Endothelial cell of umbilical vein (primary cell): ENCODE measurements around the gene PIM3. TPM values are rescaled to one million over a fixed set of nuclear protein-coding genes. Genes with fewer than 3 reads are reported as not detected.

ENCODE experiments used
- BruUV-seq: library from RNA; stranded (reverse); fragments of 400-500 nt; replicated peaks from 2 replicates; lab custom pipeline; 2021; lab: Mats Ljungman, UMichigan
- CTCF ChIA-PET: fragments of 300-600, 350-600 bp; sonication (Branson Sonifier 250); formaldehyde crosslinking; loops from one replicate; lab custom pipeline; 2021; ENCODE audit warnings: antibody characterized with exemption, inconsistent platforms; lab: Charles Lee
- POLR2A ChIA-PET: fragments of 300-600, 350-600 bp; sonication (Branson Sonifier 250); formaldehyde crosslinking; loops from one replicate; lab custom pipeline; 2021; ENCODE audit warnings: antibody characterized with exemption, inconsistent platforms; lab: Charles Lee
- DNase-seq: peaks from one replicate; pipeline ENCODE4 v3.0.0-alpha.2; 2011; ENCODE audit warnings: low read depth, low spot score
- FAIRE-seq: peaks from 2 replicates; lab custom pipeline; 2011; peaks lifted over from hg19 to GRCh38; lab: Jason Lieb, UNC
- H2AFZ ChIP-seq: 2 replicates; pipeline ENCODE4 v1.6.0; 2012; ENCODE audit warnings: low read depth, low read length, control low read depth, inconsistent platforms
- H3K27ac ChIP-seq: 2 replicates; pipeline ENCODE4 v1.5.1; 2011; ENCODE audit warnings: low read depth, mild to moderate bottlenecking, control low read depth, low read length, moderate library complexity; ENCODE audit not compliant: insufficient read depth
- H3K27me3 ChIP-seq, 2 experiments: 2 replicates each; pipeline versions ENCODE4 v1.6.0 to v1.6.1; 2011; ENCODE audit warnings: low read length in 2 of 2, mixed read lengths in 1 of 2; ENCODE audit not compliant: control insufficient read depth in 2 of 2, insufficient read depth in 2 of 2
- H3K36me3 ChIP-seq, 2 experiments: 2 replicates in 1 of 2; 3 replicates in 1 of 2; pipeline ENCODE4 v1.5.1; 2011; ENCODE audit warnings: low read length in 2 of 2, mild to moderate bottlenecking in 1 of 2, moderate library complexity in 1 of 2; ENCODE audit not compliant: control insufficient read depth in 2 of 2, insufficient read depth in 2 of 2; ENCODE audit errors: extremely low read depth in 1 of 2
- H3K4me1 ChIP-seq: 3 replicates; pipeline ENCODE4 v1.5.1; 2011; ENCODE audit warnings: mild to moderate bottlenecking, low read length; ENCODE audit not compliant: control insufficient read depth, insufficient read depth; ENCODE audit errors: extremely low read depth
- H3K4me2 ChIP-seq: 2 replicates; pipeline ENCODE4 v1.6.1; 2011; ENCODE audit warnings: low read length, control low read depth, mixed read lengths; ENCODE audit not compliant: insufficient read depth
- H3K4me3 ChIP-seq, 3 experiments: fragments of 200-600 bp in 1 of 3; sonication (generic), shearing (Covaris generic) in 1 of 3; replicated peaks in 1 of 3; 2 replicates each; pipeline ENCODE4 v1.5.1; 2011 to 2016; ENCODE audit warnings: control low read depth in 3 of 3, low read length in 3 of 3, mild to moderate bottlenecking in 2 of 3, inconsistent platforms in 1 of 3, low read depth in 1 of 3, moderate library complexity in 1 of 3; ENCODE audit not compliant: insufficient read depth in 1 of 3
- H3K79me2 ChIP-seq: 2 replicates; pipeline ENCODE4 v1.6.0; 2012; ENCODE audit warnings: low read length, inconsistent platforms; ENCODE audit not compliant: control insufficient read depth, insufficient read depth
- H3K9ac ChIP-seq: replicated peaks from 2 replicates; pipeline ENCODE3; 2011; ENCODE audit warnings: low read length, control low read depth; ENCODE audit not compliant: insufficient read depth; ENCODE audit errors: extremely low read depth
- H3K9me1 ChIP-seq: replicated peaks from 3 replicates; pipeline ENCODE4 v1.6.0; 2011; ENCODE audit warnings: mild to moderate bottlenecking, low read length; ENCODE audit not compliant: control insufficient read depth, insufficient read depth; ENCODE audit errors: extremely low read depth
- H3K9me3 ChIP-seq: replicated peaks from 2 replicates; pipeline ENCODE4 v1.5.1; 2012; ENCODE audit warnings: low read length, inconsistent platforms; ENCODE audit not compliant: control insufficient read depth, insufficient read depth
- H4K20me1 ChIP-seq: replicated peaks from 2 replicates; pipeline ENCODE3; 2011; ENCODE audit warnings: mild to moderate bottlenecking, low read length; ENCODE audit not compliant: control insufficient read depth, insufficient read depth; ENCODE audit errors: extremely low read depth
- EZH2 ChIP-seq: IDR thresholded peaks from 2 replicates; pipeline ENCODE4 v1.6.1; 2012; ENCODE audit warnings: borderline replicate concordance, low read depth, mild to moderate bottlenecking, moderate library complexity, low read length, inconsistent platforms; ENCODE audit not compliant: severe bottlenecking
- GATA2 ChIP-seq: IDR thresholded peaks from 2 replicates; pipeline ENCODE4 v1.7.0; 2011; ENCODE audit warnings: low read depth, mild to moderate bottlenecking, moderate library complexity, mixed read lengths, low read length; ENCODE audit not compliant: insufficient read length, insufficient read depth
- POLR2A ChIP-seq: IDR thresholded peaks from 2 replicates; pipeline ENCODE4 v1.6.1; 2012; ENCODE audit warnings: low read depth, mild to moderate bottlenecking, control low read depth, low read length
- POLR2AphosphoS5 ChIP-seq: IDR thresholded peaks from 2 replicates; pipeline ENCODE4 v1.6.1; 2012; ENCODE audit warnings: low read depth, mild to moderate bottlenecking, control low read depth, low read length, moderate library complexity; ENCODE audit not compliant: insufficient read depth
- dilution Hi-C: fragments of 300-500 bp; cut with MboI; formaldehyde crosslinking; loops from one replicate; pipeline ENCODE4 v1.15.0; 2019; ENCODE audit warnings: low sequenced_read_pairs; ENCODE audit not compliant: extremely low pct_ligation_motif_present
- intact Hi-C: fragments of 100-400 bp; cut with micrococcal nuclease; formaldehyde crosslinking; loops from one replicate; pipeline ENCODE4 v1.10.0; 2022
- polyA plus RNA-seq, 4 experiments: library from polyadenylated mRNA; depleted of rRNA in 3 of 4; stranded (reverse) in 3 of 4; unstranded in 1 of 4; fragments of >200 nt; gene quantifications; 2 replicates each; pipeline versions ENCODE4 v1.2.1 to v1.2.3, GENCODE V29; 2011 to 2012; ENCODE audit warnings: missing spikeins in 1 of 4
- total RNA-seq: library from RNA; stranded (reverse); gene quantifications from 2 replicates; pipeline ENCODE4 v1.2.3, GENCODE V29; 2021
- TF ChIP-seq, protein P1 (sequence below): IDR thresholded peaks from 2 replicates; pipeline ENCODE4 v1.6.1; 2011; ENCODE audit not compliant: insufficient read depth, insufficient read length

Gene PIM3
- total and polyA plus RNA-seq, 2 donors (not counting 3 experiments of a cell fraction or from before 2014, with no cell fraction given), result 131 to 185 TPM

DNA sequence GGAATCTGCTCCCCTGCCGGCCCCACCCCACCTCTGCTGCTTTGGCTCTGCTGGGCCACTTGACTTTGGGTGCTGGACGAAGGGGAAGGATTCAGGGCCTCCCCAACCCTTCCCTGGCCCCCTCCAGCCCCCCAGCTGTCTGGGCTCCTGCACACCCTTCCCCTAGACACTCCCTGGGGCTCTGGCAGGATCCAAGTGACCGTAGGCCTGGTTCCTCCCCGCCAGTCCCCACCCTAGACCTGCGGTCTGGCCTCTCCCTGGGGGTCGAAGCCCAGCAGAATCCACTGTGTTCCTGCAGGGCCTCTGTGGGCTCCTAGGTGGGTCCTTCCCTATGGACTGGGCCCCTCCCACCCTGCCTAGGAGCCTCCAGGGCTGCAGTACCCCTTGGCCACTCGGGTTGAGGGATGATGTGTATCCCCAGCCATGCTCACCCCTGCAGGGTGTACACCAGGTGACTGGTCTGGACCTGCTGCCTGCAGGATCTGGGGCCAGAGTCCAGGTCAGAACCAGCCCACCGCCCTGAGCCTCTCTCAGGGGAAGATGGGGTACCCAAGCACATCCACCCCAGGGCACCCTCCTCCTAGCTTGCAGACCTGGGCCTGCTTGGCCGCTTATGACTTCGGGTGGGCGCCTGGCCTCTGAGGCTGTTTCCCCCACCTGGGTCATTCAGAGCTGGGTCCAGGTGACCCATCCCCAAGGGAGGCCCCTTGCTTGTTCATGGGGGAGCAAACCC, 5.6 kb downstream of the PIM3 start:
- Histone ChIP-seq H3K4me1 (peaks cover 18% of the 10 kb centered on the region), H2AFZ (no peak overlapping the region), H3K36me3 (peaks cover 19 to 34% of the 10 kb centered on the region in 2 experiments), H3K4me2 (no peak overlapping the region), H3K9ac (no peak overlapping the region), H3K9me1 (no peaks in the 10 kb centered on the region), H3K27ac (no peak overlapping the region), H4K20me1 (no peaks in the 10 kb centered on the region), H3K27me3 (no peaks in the 10 kb centered on the region), H3K79me2 (peaks cover 41% of the 10 kb centered on the region), H3K9me3 (no peaks in the 10 kb centered on the region), H3K4me3 (no peak overlapping the region)
- dilution Hi-C loops, result no loop called here
- intact Hi-C loops, result no loop called here
- DNase-seq (no peak), FAIRE-seq (no peak)
- ChIA-PET POLR2A (interaction anchor here (1.0 kb wide), 1 partner anchor 27 kb away, joined by 3 read pairs; no protein-coding TSS in a partner anchor), CTCF (interaction anchor here (0.9 to 3.0 kb wide), 4 partner anchors 17 to 64 kb away, joined by 3 to 10 read pairs (median 6); partner anchors contain the start of genes ALG12 and CRELD2)
- TF ChIP-seq POLR2AphosphoS5 (peak; percentile 27), POLR2A (no peak), EZH2 (no peak), GATA2 (no peak)
- TF ChIP-seq, protein P1, sequence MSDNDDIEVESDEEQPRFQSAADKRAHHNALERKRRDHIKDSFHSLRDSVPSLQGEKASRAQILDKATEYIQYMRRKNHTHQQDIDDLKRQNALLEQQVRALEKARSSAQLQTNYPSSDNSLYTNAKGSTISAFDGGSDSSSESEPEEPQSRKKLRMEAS, result no peak
- no TSS peak for BruUV-seq
